HepG2 (cell line): Measurements from ENCODE around the gene FAM240A. TPM values are rescaled to one million over a fixed set of nuclear protein-coding genes. Genes with fewer than 3 reads are reported as not detected.

Experiments used
- ATAC-seq: fragments of 200-7000 bp; cut with Tn5 transposase; 3 replicates; pipeline ENCODE4 v1.9.1; 2020; ENCODE audit warnings: mild to moderate bottlenecking, moderate library complexity
- BruUV-seq: library from RNA; stranded (reverse); fragments of 400-500 nt; replicated peaks from 2 replicates; lab custom pipeline; 2021; lab: Mats Ljungman, UMichigan
- CTCF ChIA-PET: fragments of 300-600 bp; formaldehyde crosslinking; extraction: SDS; loops from one replicate; lab custom pipeline; 2021; ENCODE audit warnings: low total read pairs, inconsistent platforms, low intra/inter-chr PET ratio; lab: Yijun Ruan, JAX
- POLR2A ChIA-PET: fragments of 350-600 bp; sonication (Branson Sonifier 250); formaldehyde crosslinking; loops from one replicate; lab custom pipeline; 2020; ENCODE audit warnings: antibody characterized with exemption, inconsistent platforms; lab: Yijun Ruan, JAX
- DNase-seq: peaks from one replicate; pipeline ENCODE4 v3.0.0-alpha.2; 2015; ENCODE audit warnings: low spot score
- FAIRE-seq: peaks from 3 replicates; lab custom pipeline; 2011; peaks lifted over from hg19 to GRCh38; lab: Jason Lieb, UNC
- H2AFZ ChIP-seq: one replicate; pipeline ENCODE4 v1.6.1; 2011; ENCODE audit warnings: low read length, inconsistent platforms
- H3K27ac ChIP-seq: fragments of 300-600 bp; 3 replicates; pipeline ENCODE4 v1.8.0; 2011; ENCODE audit warnings: mixed run types, mild to moderate bottlenecking, mixed read lengths, low read length, inconsistent platforms; ENCODE audit not compliant: insufficient read depth; ENCODE audit errors: extremely low read length
- H3K27me3 ChIP-seq, 2 experiments: fragments of 200-600 bp in 1 of 2; 2 replicates in 1 of 2; 3 replicates in 1 of 2; pipeline versions ENCODE4 v1.6.0 to v1.8.0; 2011; ENCODE audit warnings: low read length in 2 of 2, mild to moderate bottlenecking in 2 of 2, moderate library complexity in 2 of 2, inconsistent platforms in 1 of 2; ENCODE audit not compliant: insufficient read depth in 2 of 2, control insufficient read depth in 1 of 2
- H3K36me3 ChIP-seq, 2 experiments: fragments of 200-600 bp in 1 of 2; replicated peaks in 1 of 2; 2 replicates in 1 of 2; 3 replicates in 1 of 2; pipeline versions ENCODE4 v1.5.1 to v1.8.0; 2011; ENCODE audit warnings: low read length in 2 of 2, inconsistent platforms in 1 of 2; ENCODE audit not compliant: insufficient read depth in 2 of 2, control insufficient read depth in 1 of 2
- H3K4me1 ChIP-seq: 2 replicates; pipeline ENCODE4 v1.5.1; 2012; ENCODE audit warnings: low read length, inconsistent platforms; ENCODE audit not compliant: insufficient read depth
- H3K4me2 ChIP-seq: 2 replicates; pipeline ENCODE4 v1.6.0; 2011; ENCODE audit warnings: low read depth, low read length, inconsistent platforms
- H3K4me3 ChIP-seq, 3 experiments: fragments of 200-600 bp in 1 of 3; sonication (generic), shearing (Covaris generic) in 1 of 3; replicated peaks in 1 of 3; 2 replicates each; pipeline ENCODE4 v1.5.1; 2011 to 2016; ENCODE audit warnings: low read length in 3 of 3, inconsistent platforms in 2 of 3, low read depth in 2 of 3, mild to moderate bottlenecking in 2 of 3, control low read depth in 1 of 3, mixed read lengths in 1 of 3; ENCODE audit not compliant: insufficient read depth in 1 of 3
- H3K79me2 ChIP-seq: one replicate; pipeline ENCODE4 v1.6.1; 2011; ENCODE audit warnings: low read length, inconsistent platforms; ENCODE audit not compliant: insufficient read depth
- H3K9ac ChIP-seq: 2 replicates; pipeline ENCODE4 v1.6.0; 2011; ENCODE audit warnings: mild to moderate bottlenecking, low read depth, low read length, inconsistent platforms; ENCODE audit not compliant: insufficient read depth
- H3K9me3 ChIP-seq: 2 replicates; pipeline ENCODE4 v1.5.1; 2012; ENCODE audit warnings: mild to moderate bottlenecking, low read length
- H4K20me1 ChIP-seq: 2 replicates; pipeline ENCODE4 v1.6.0; 2011; ENCODE audit warnings: inconsistent platforms, mild to moderate bottlenecking, low read length, moderate library complexity; ENCODE audit not compliant: insufficient read depth
- HHEX ChIP-seq: IDR thresholded peaks from 2 replicates; pipeline ENCODE4 v1.6.1; 2016; ENCODE audit warnings: control low read depth
- ZNF580 ChIP-seq: IDR thresholded peaks from 2 replicates; pipeline ENCODE4 v1.6.1; 2016; ENCODE audit warnings: low read depth, borderline replicate concordance
- WGBS: methylation state at CpG from one replicate; pipeline ENCODE4 v1.1.6; 2017; ENCODE audit warnings: low lambda C conversion rate; 5-methylcytosine and 5-hydroxymethylcytosine counted together
- in situ Hi-C: cut with HindIII; loops from 2 replicates; pipeline ENCODE4 v1.10.0; 2017; ENCODE audit warnings: low pct_unique_long_range_greater_than_20kb; ENCODE audit not compliant: extremely low pct_ligation_motif_present
- intact Hi-C: fragments of 100-400 bp; cut with micrococcal nuclease; formaldehyde crosslinking; loops from one replicate; pipeline ENCODE4 v1.10.0; 2022; ENCODE audit not compliant: unreplicated experiment
- polyA plus RNA-seq, 8 experiments: library from polyadenylated mRNA; depleted of rRNA in 3 of 8; stranded (reverse) in 7 of 8; unstranded in 1 of 8; fragments of >200 nt; fragmentation: Illumina TruSeq in 4 of 8; extraction: Trizol in 4 of 8; gene quantifications; 2 replicates each; pipeline versions ENCODE4 v1.2.1 to v1.2.3, GENCODE V29; 2011 to 2016; ENCODE audit warnings: low read depth in 4 of 8, missing spikeins in 1 of 8, mixed read lengths in 1 of 8; ENCODE audit not compliant: insufficient read depth in 1 of 8
- small RNA-seq, 3 experiments: library from RNA; depleted of rRNA; stranded (forward); fragments of <200 nt; gene quantifications; one replicate each; pipeline ENCODE3, GENCODE V24; 2012; ENCODE audit warnings: low read depth in 2 of 3, low replicate concordance in 1 of 3; ENCODE audit not compliant: insufficient read length in 3 of 3, insufficient read depth in 2 of 3
- total RNA-seq, 5 experiments: library from RNA; depleted of rRNA; stranded (reverse); fragments of >200 nt; fragmentation: Illumina TruSeq; extraction: Trizol; gene quantifications; 2 replicates each; pipeline ENCODE4 v1.2.3, GENCODE V29; 2016; ENCODE audit warnings: low read depth in 1 of 5

Gene FAM240A
- total and polyA plus RNA-seq, 2 of the 13 experiments (the other 11 are each of a cell fraction or from before 2014, with no cell fraction given), result not detected

GRCh38 chr3:46675426-46675825 lies 63.1 kb downstream of the FAM240A start:
- no peak for FAIRE-seq
- Histone ChIP-seq H3K27me3 (peaks cover 0 to 44% of the 10 kb centered on the region in 2 experiments; a peak in 4 of 5 replicates), H3K9ac (no peak overlapping the region), H2AFZ (no peak overlapping the region), H3K79me2 (no peaks in the 10 kb centered on the region), H3K4me3 (no peak overlapping the region), H3K4me1 (no peaks in the 10 kb centered on the region), H3K27ac (no peak overlapping the region), H3K9me3 (no peaks in the 10 kb centered on the region), H3K4me2 (no peak overlapping the region), H4K20me1 (no peaks in the 10 kb centered on the region), H3K36me3 (no peaks in the 10 kb centered on the region)
- POLR2A ChIA-PET, result no interaction called here
- intact Hi-C loops (no loop called here), in situ Hi-C loops (no loop called here)
- no peak for TF ChIP-seq ZNF580 (CRISPR knock-in tag)
- peak; percentile 44; the same call in 1 of the 2 replicates for TF ChIP-seq HHEX (CRISPR knock-in tag)
- no peak for DNase-seq
- 45% methylated on average over 6 of the region's 6 CpGs for WGBS
- no peak for ATAC-seq
- CTCF ChIA-PET, result interaction anchor here (1.1 kb wide), 1 partner anchor 187 kb away, joined by 3 read pairs; no protein-coding TSS in a partner anchor
- BruUV-seq, result no TSS peak

Small RNA genes lying within 50 kb of the gene (small RNA-seq; reads per million reads assigned to genes)
- 0 reads per million in 3 experiments for gene RF00591

Other genes with a start within 250 kb of the FAM240A start
- not detected in 2 replicates for gene CCR5, start 241.6 kb upstream of the FAM240A start, total RNA-seq (2016; rRNA removed; fragmentation: Illumina TruSeq; extraction: Trizol)
- gene CCR5, start 241.6 kb upstream of the FAM240A start, polyA plus RNA-seq (2011; rRNA removed), result not detected in 2 replicates
- not detected in 2 replicates for gene CCRL2, start 205.3 kb upstream of the FAM240A start, total RNA-seq (2016; rRNA removed; fragmentation: Illumina TruSeq; extraction: Trizol)
- not detected in 2 replicates for gene CCRL2, start 205.3 kb upstream of the FAM240A start, polyA plus RNA-seq (2011; rRNA removed)
- not detected in 2 replicates for gene LTF, start 147.6 kb upstream of the FAM240A start, total RNA-seq (2016; rRNA removed; fragmentation: Illumina TruSeq; extraction: Trizol)
- not detected in 2 replicates for gene LTF, start 147.6 kb upstream of the FAM240A start, polyA plus RNA-seq (2011; rRNA removed)
- gene RTP3, start 114.5 kb upstream of the FAM240A start, total RNA-seq (2016; rRNA removed; fragmentation: Illumina TruSeq; extraction: Trizol), result 0.09 TPM in 1 of 2 replicates, not detected in the other
- gene RTP3, start 114.5 kb upstream of the FAM240A start, polyA plus RNA-seq (2011; rRNA removed), result not detected in 2 replicates
- 0.27 and 0.48 TPM in 2 replicates for gene LRRC2, start 46.2 kb upstream of the FAM240A start, total RNA-seq (2016; rRNA removed; fragmentation: Illumina TruSeq; extraction: Trizol)
- gene LRRC2, start 46.2 kb upstream of the FAM240A start, polyA plus RNA-seq (2011; rRNA removed), result 0.51 and 0.58 TPM in 2 replicates
- not detected in 2 replicates for gene ALS2CL, start 81.2 kb downstream of the FAM240A start, total RNA-seq (2016; rRNA removed; fragmentation: Illumina TruSeq; extraction: Trizol)
- not detected in 2 replicates for gene ALS2CL, start 81.2 kb downstream of the FAM240A start, polyA plus RNA-seq (2011; rRNA removed)
- not detected in 2 replicates for gene TMIE, start 88.9 kb downstream of the FAM240A start, total RNA-seq (2016; rRNA removed; fragmentation: Illumina TruSeq; extraction: Trizol)
- not detected in 2 replicates for gene TMIE, start 88.9 kb downstream of the FAM240A start, polyA plus RNA-seq (2011; rRNA removed)
- not detected in 2 replicates for gene PRSS50, start 105.3 kb downstream of the FAM240A start, total RNA-seq (2016; rRNA removed; fragmentation: Illumina TruSeq; extraction: Trizol)
- gene PRSS50, start 105.3 kb downstream of the FAM240A start, polyA plus RNA-seq (2011; rRNA removed), result not detected in 2 replicates